Fibroblast of peridontal ligament (primary cell): ENCODE data around the gene LRRC18.

Source experiments
- DNase-seq: peaks from one replicate; pipeline ENCODE4 v3.0.0-alpha.2; 2010; ENCODE audit errors: extremely low read depth

LRRC18 gene

GRCh38 chr10:48946332-48946731 is 6.7 kb upstream of the LRRC18 start:
- DNase-seq, result no peak

GRCh38 chr10:48945441-48946130 is 5.9 kb upstream of the LRRC18 start:
- no peak for DNase-seq

GRCh38 chr10:48944171-48944570 is 4.5 kb upstream of the LRRC18 start:
- no peak for DNase-seq

- DNase-seq, result no peak
Observed at GRCh38 chr10:48943096-48943495, 3.5 kb upstream of the LRRC18 start.

- no peak for DNase-seq
Observed at GRCh38 chr10:48941427-48942075, 1.9 kb upstream of the LRRC18 start.

- DNase-seq, result no peak
Observed at GRCh38 chr10:48940958-48941357, 1.3 kb upstream of the LRRC18 start.

GRCh38 chr10:48940372-48940771 is 732 bp upstream of the LRRC18 start:
- DNase-seq, result no peak

GRCh38 chr10:48938990-48939536 is 577 bp downstream of the LRRC18 start:
- DNase-seq, result no peak

- DNase-seq, result no peak
Observed at GRCh38 chr10:48938281-48938680, 1.4 kb downstream of the LRRC18 start.

GRCh38 chr10:48937796-48938195 is 1.8 kb downstream of the LRRC18 start:
- DNase-seq, result no peak

- DNase-seq, result no peak
Observed at GRCh38 chr10:48935577-48935976, 4.1 kb downstream of the LRRC18 start.

GRCh38 chr10:48934672-48935501 is 4.8 kb downstream of the LRRC18 start:
- DNase-seq, result no peak

- DNase-seq, result no peak
Observed at GRCh38 chr10:48932831-48933664, 6.6 kb downstream of the LRRC18 start.

- DNase-seq, result no peak
Observed at GRCh38 chr10:48931188-48931587, 8.5 kb downstream of the LRRC18 start.

- no peak for DNase-seq
Observed at GRCh38 chr10:48929413-48929990, 10.1 kb downstream of the LRRC18 start.

GRCh38 chr10:48926764-48927540 is 12.7 kb downstream of the LRRC18 start:
- no peak for DNase-seq

- no peak for DNase-seq
Observed at GRCh38 chr10:48926255-48926654, 13.4 kb downstream of the LRRC18 start.

GRCh38 chr10:48924988-48925387 is 14.7 kb downstream of the LRRC18 start:
- no peak for DNase-seq

- no peak for DNase-seq
Observed at GRCh38 chr10:48923748-48924147, 15.9 kb downstream of the LRRC18 start.

GRCh38 chr10:48913674-48914073 is 26.0 kb downstream of the LRRC18 start:
- no peak for DNase-seq
